GM13977 (cell line): Measurements from ENCODE around the gene CRYAB.
"Not testable (repeated sequence)": the region's sequence is repeated elsewhere in the genome, so short reads cannot be mapped to it uniquely, and the experiment has no call there.

Experiments used
- DNase-seq: peaks from one replicate; pipeline ENCODE4 v3.0.0; 2012; ENCODE audit warnings: low spot score
- CTCF ChIP-seq: IDR thresholded peaks from 2 replicates; pipeline ENCODE4 v1.5.1; 2012; ENCODE audit warnings: mild to moderate bottlenecking, control low read depth; ENCODE audit not compliant: insufficient read depth; ENCODE audit errors: extremely low read depth, missing control alignments
- in situ Hi-C: fragments of 300-500 bp; cut with MboI; formaldehyde crosslinking; loops from one replicate; pipeline ENCODE4 v1.12.0; 2022; ENCODE audit warnings: low sequenced_read_pairs, low pct_unique_long_range_greater_than_20kb, mixed read lengths, inconsistent platforms; ENCODE audit not compliant: unreplicated experiment

The CRYAB gene

DNA sequence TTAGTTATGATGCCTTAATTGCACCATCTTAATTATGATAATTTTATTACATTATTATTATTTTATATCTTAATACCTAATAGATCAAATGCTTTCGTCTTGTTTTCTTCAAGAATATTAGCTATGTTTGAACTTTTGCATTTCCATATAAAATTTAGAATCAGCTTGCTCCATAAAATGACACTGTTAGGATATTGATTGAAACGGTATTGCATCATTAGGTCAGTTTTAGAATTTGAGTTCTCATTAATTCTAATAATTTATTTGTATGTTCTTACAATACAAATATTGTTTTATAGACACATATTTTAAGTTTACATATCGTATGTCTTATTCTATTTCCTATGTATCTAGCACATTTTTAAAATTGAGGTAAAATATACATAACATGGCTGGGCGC lies 25.5 kb downstream of the CRYAB start:
- no peak for DNase-seq
- in situ Hi-C loops: no loop called here

DNA sequence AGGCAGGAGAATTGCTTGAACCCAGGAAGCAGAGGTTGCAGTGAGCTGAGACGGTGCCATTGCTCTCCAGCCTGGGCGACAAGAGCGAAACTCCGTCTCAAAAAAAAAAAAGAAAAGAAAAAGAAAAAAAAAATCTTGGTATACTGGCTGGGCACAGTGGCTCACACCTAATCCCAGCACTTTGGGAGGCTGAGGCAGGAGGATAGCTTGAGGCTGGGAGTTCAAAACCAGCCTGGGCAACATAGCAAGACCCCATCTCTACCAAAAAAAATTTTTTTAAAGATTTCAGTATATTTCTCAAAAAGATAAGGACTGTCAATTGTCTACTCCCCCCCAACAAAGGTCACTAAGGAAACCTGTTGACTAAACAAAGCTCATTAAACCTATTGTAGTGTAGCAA lies 26.5 kb downstream of the CRYAB start:
- in situ Hi-C loops, DNase-seq: not testable (repeated sequence)

More for the DNA sequence above, 25.5 kb downstream of the CRYAB start:
- no peak for TF ChIP-seq CTCF

GRCh38 chr11:111882202-111882601 lies 29.4 kb downstream of the CRYAB start:
- in situ Hi-C loops: no loop called here
- TF ChIP-seq CTCF: no peak
- DNase-seq: no peak

GRCh38 chr11:111879637-111879960 lies 32.0 kb downstream of the CRYAB start:
- TF ChIP-seq CTCF: no peak
- DNase-seq: no peak
- in situ Hi-C loops: no loop called here

DNA sequence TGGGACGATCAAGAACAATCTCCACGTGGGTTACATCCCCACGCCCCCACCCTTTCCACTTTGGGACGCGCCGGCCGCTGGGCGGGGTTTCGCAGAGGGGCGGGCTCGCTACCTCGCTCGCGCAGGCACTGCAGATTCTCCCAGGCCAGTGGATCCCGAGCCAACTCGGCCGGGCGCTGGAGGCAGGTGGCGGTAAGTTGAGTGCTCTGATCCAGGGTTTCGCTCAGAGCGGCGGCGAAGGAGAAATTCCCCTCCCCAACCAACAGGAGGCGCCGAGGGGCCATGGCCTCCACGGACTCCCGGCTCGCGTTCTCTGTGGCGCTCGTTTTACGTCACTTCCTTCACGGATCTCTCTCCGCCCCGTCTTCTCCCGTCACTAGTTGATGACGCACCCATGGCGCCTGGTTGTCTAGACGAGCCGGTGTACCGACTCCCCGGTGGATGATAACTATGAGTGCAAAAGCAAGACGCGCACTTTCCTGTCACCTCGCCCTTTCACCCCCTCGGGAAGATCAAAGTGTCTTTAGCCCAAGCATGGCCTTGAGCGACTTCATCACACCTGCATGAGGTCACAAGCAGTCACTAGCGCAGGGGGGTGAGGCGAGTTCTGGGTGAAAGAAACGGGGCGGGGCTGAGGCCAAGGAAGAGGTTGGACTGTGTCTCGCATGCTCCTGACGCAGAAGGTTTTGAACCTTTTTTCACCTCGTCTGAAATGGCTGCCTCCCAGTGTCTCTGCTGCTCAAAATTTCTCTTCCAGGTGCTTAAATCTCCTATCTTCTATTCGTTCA lies 32.5 kb downstream of the CRYAB start, which contains the start of the genes CFAP68 and FDXACB1:
Gene CFAP68 (plus strand): TSS at position 693 of the 788 bp plus-strand sequence. CDS start 20 bp downstream, at position 713.
Gene FDXACB1 (minus strand): TSS at position 317 of the 788 bp plus-strand sequence. CDS start 33 bp downstream, at position 284.
- in situ Hi-C loops: no loop called here
- TF ChIP-seq CTCF: peak; percentile 89
- DNase-seq: peak; percentile 91

DNA sequence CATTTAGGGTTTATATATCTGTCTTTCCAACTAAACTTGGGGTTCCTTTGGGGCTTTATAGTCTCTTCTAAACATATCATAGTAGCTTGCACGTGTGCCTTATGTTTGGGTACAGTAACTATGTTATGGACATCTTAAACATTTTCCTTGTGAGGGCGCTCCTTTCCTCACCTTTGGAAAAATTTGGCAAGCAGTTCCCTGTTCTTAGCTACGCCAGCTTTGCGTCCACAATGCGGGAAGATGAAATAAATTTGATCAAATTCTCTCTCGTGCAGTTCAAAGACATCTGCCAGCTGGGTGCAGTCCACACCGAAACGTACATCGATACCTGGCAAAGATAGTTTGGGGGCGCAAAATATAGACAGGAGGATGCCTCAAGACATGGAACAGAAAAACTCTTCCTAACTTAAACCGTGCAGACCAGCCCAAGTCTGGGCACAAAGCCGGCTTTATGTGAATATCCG lies 33.2 kb downstream of the CRYAB start:
- in situ Hi-C loops: no loop called here
- no peak for TF ChIP-seq CTCF
- no peak for DNase-seq

DNA sequence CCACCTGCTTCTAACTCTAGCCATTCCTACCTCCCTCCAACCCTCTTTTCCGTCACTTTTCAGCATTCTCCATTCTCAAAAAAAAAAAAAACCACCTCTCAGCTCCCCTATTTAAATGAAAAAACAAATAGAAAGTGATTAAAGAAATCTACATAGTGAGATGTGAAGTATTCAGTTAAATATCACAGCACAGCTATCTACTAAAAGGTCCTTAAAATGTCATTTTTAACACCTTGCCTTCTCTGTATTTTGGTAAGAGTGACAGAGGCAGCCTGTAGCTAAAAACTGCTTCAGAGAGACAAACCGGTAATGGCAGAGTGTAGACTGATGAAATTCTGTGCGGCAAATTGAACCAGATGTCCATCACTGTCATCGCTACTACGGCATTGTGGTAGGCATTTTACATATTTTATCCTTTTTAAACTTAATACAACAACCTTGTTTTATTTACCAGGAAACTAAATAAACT lies 39.8 kb downstream of the CRYAB start:
- peak; percentile 12 for DNase-seq
- in situ Hi-C loops: no loop called here

More for the DNA sequence above, 39.8 kb downstream of the CRYAB start:
- TF ChIP-seq CTCF: no peak
